Fibroblast of lung (primary cell): ENCODE measurements around the gene TOX2. TPM values are rescaled to one million over a fixed set of nuclear protein-coding genes. Genes with fewer than 3 reads are reported as not detected.

Experiments used
- DNase-seq, 2 donors: peaks; one replicate each; pipeline versions ENCODE4 v3.0.0 to v3.0.0-alpha.2; 2010; ENCODE audit warnings: low read depth in 2 of 2
- H2AFZ ChIP-seq: 2 replicates; pipeline ENCODE4 v1.5.1; 2012; ENCODE audit warnings: low read length, control low read depth, inconsistent platforms
- H3K27ac ChIP-seq: 2 replicates; pipeline ENCODE4 v1.5.1; 2011; ENCODE audit warnings: low read length, control low read depth; ENCODE audit not compliant: insufficient read depth
- H3K27me3 ChIP-seq: 2 replicates; pipeline ENCODE4 v1.5.1; 2011; ENCODE audit warnings: mild to moderate bottlenecking, low read length; ENCODE audit not compliant: control insufficient read depth, insufficient read depth
- H3K36me3 ChIP-seq: 2 replicates; pipeline ENCODE4 v1.5.1; 2011; ENCODE audit warnings: low read length; ENCODE audit not compliant: control insufficient read depth, insufficient read depth
- H3K4me1 ChIP-seq: 2 replicates; pipeline ENCODE4 v1.5.1; 2011; ENCODE audit warnings: low read length; ENCODE audit not compliant: control insufficient read depth, insufficient read depth; ENCODE audit errors: extremely low read depth
- H3K4me2 ChIP-seq: 2 replicates; pipeline ENCODE4 v1.5.1; 2011; ENCODE audit warnings: low read length, control low read depth; ENCODE audit not compliant: insufficient read depth; ENCODE audit errors: extremely low read depth
- H3K4me3 ChIP-seq, 4 experiments: fragments of 200-600 bp in 1 of 4; sonication (generic) in 1 of 4; replicated peaks in 1 of 4; 2 replicates each; pipeline ENCODE4 v1.5.1; 2011 to 2016; ENCODE audit warnings: low read length in 4 of 4, low read depth in 3 of 4, mild to moderate bottlenecking in 3 of 4, control low read depth in 2 of 4, inconsistent platforms in 1 of 4, mixed read lengths in 1 of 4; ENCODE audit not compliant: insufficient read depth in 1 of 4; ENCODE audit errors: control extremely low read depth in 1 of 4
- H3K79me2 ChIP-seq: 2 replicates; pipeline ENCODE4 v1.5.1; 2012; ENCODE audit warnings: mild to moderate bottlenecking, low read length, inconsistent platforms; ENCODE audit not compliant: control insufficient read depth, insufficient read depth
- H3K9ac ChIP-seq: 2 replicates; pipeline ENCODE4 v1.5.1; 2011; ENCODE audit warnings: mild to moderate bottlenecking, low read length, control low read depth; ENCODE audit not compliant: insufficient read depth
- H3K9me3 ChIP-seq: 2 replicates; pipeline ENCODE4 v1.5.1; 2012; ENCODE audit warnings: low read depth, low read length; ENCODE audit not compliant: control insufficient read depth, insufficient read depth
- H4K20me1 ChIP-seq: 2 replicates; pipeline ENCODE4 v1.5.1; 2011; ENCODE audit warnings: low read length; ENCODE audit not compliant: control insufficient read depth, insufficient read depth; ENCODE audit errors: extremely low read depth
- CTCF ChIP-seq, 2 donors: IDR thresholded peaks in 1 of 2; conservative IDR thresholded peaks in 1 of 2; 1 replicate in 1 of 2; 2 replicates in 1 of 2; pipeline ENCODE4 v1.5.1; 2011 to 2012; ENCODE audit warnings: low read length in 2 of 2, control low read depth in 1 of 2, inconsistent platforms in 1 of 2, low read depth in 1 of 2, mild to moderate bottlenecking in 1 of 2
- EZH2 ChIP-seq: IDR thresholded peaks from 2 replicates; pipeline ENCODE4 v1.5.1; 2012; ENCODE audit warnings: low read length, control low read depth, mild to moderate bottlenecking; ENCODE audit errors: missing control alignments
- polyA plus RNA-seq, 2 donors: library from polyadenylated mRNA; depleted of rRNA in 1 of 2; stranded (reverse) in 1 of 2; unstranded in 1 of 2; fragments of >200 nt; gene quantifications; 2 replicates each; pipeline ENCODE4 v1.2.1, GENCODE V29; 2011 to 2012; ENCODE audit warnings: missing spikeins in 1 of 2
- total RNA-seq: library from RNA; depleted of rRNA; stranded (reverse); fragments of >200 nt; gene quantifications from 2 replicates; pipeline ENCODE4 v1.2.1, GENCODE V29; 2014

TOX2 gene
- total and polyA plus RNA-seq, 2 donors (not counting 1 experiment from before 2014, with no cell fraction given) = 5.9 to 9.6 TPM

- no peaks in the 10 kb centered on the region for H3K27me3 ChIP-seq
- peaks cover 16% of the 10 kb centered on the region for H3K4me1 ChIP-seq
- no peak overlapping the region for H3K4me3 ChIP-seq
- no peaks in the 10 kb centered on the region for H3K9me3 ChIP-seq
- no peak overlapping the region for H2AFZ ChIP-seq
- peaks cover 1% of the 10 kb centered on the region for H3K36me3 ChIP-seq
- no peak overlapping the region for H3K9ac ChIP-seq
- DNase-seq = no peak
- TF ChIP-seq CTCF (conservative IDR thresholded peaks at IDR 0.05 in 1 of 2, IDR thresholded peaks at IDR 0.05 in 1 of 2; ENCODE audit: low read depth in 1 of 2, low read length in 2 of 2) (no peak), EZH2 (no peak)
- no peak overlapping the region for H3K4me2 ChIP-seq
- H3K27ac ChIP-seq = peak overlapping the region; percentile 2
- no peaks in the 10 kb centered on the region for H4K20me1 ChIP-seq
- peaks cover 49% of the 10 kb centered on the region for H3K79me2 ChIP-seq
Observed at GRCh38 chr20:43925215-43925614, 10.6 kb downstream of the TOX2 start.

DNA sequence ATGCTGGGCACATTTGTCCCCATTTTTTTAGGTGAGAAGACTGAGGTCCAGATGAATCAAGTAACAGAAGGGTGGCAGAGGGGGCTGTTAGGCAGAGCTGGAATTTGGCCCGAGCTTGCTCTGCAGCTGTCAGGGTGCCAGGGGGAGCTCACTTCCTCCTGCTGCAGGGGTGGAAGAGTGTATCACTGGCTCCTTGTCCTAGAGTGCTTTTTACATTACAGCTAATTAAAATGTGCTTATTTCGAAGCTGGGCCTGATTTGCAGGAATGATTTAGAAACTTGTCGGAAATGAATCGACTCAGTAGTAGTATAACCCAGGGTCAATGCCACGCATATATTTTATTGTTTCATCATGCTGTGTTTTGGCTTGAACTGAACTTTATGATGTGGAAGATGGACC is 11.1 kb downstream of the TOX2 start:
- DNase-seq = peak; percentile 59 to 66
- Histone ChIP-seq H3K9me3 (no peaks in the 10 kb centered on the region), H3K36me3 (peaks cover 1% of the 10 kb centered on the region), H2AFZ (no peak overlapping the region), H3K27ac (peak overlapping the region; percentile 2), H3K4me1 (peaks cover 16% of the 10 kb centered on the region), H3K79me2 (peaks cover 48% of the 10 kb centered on the region), H3K4me3 (no peak overlapping the region), H3K4me2 (peak overlapping the region; percentile 15), H3K27me3 (no peaks in the 10 kb centered on the region), H3K9ac (no peak overlapping the region), H4K20me1 (no peaks in the 10 kb centered on the region)
- TF ChIP-seq CTCF (conservative IDR thresholded peaks at IDR 0.05 in 1 of 2, IDR thresholded peaks at IDR 0.05 in 1 of 2; ENCODE audit: low read depth in 1 of 2, low read length in 2 of 2) (peak in 1 of 2 donors; percentile 3), EZH2 (no peak)

DNA sequence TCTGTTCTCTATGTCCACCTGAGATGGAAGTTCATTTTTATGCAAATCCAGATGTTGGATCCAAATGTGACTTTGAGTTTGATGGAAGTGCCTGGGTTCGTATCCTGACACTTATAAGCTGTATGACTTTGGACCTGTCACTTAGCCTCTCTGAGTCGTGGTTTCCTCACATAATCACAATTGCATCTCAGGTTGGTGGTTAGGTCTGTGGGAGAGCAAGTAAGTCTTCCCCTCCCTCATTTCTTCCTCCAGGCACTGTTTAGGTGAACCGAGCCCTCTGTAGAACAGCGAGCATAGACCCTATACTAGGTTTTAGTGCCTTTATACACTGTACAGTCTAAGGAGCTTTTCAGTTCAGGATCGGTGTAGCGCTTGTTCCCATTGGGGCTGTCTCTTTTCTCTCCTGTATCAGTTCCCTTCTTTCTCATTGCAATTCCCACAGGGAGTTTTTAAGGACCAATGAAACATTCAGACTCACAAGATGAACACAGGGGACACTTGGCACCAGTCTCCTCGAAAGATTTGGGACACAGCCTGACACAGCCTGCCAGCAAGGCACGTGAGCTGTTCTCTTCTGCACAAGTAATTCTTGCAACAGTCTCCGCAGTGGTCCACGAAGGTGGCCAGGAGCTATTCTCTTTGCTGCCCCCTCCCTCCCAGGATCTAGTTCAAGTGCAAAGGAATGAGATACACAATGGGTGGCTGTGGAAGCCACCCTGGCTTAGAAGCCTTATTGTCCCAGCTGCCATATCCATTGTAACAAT is 11.8 kb downstream of the TOX2 start:
- no peaks in the 10 kb centered on the region for H3K27me3 ChIP-seq
- no peak overlapping the region for H3K9ac ChIP-seq
- no peaks in the 10 kb centered on the region for H4K20me1 ChIP-seq
- H2AFZ ChIP-seq = no peak overlapping the region
- H3K4me1 ChIP-seq = peaks cover 16% of the 10 kb centered on the region
- no peak overlapping the region for H3K4me3 ChIP-seq
- peaks cover 45% of the 10 kb centered on the region for H3K79me2 ChIP-seq
- no peak overlapping the region for H3K4me2 ChIP-seq
- DNase-seq = no peak
- no peaks in the 10 kb centered on the region for H3K9me3 ChIP-seq
- H3K36me3 ChIP-seq = peaks cover 1% of the 10 kb centered on the region
- no peak for TF ChIP-seq CTCF (conservative IDR thresholded peaks at IDR 0.05 in 1 of 2, IDR thresholded peaks at IDR 0.05 in 1 of 2; ENCODE audit: low read depth in 1 of 2, low read length in 2 of 2)
- H3K27ac ChIP-seq = no peak overlapping the region
